LNCaP clone FGC (cell line): ENCODE results near the gene LSS.
"Not testable (repeated sequence)": the region's sequence is repeated elsewhere in the genome, so short reads cannot be mapped to it uniquely, and the experiment has no call there.

Experiments
- DNase-seq: peaks from one replicate; pipeline ENCODE4 v3.0.0-alpha.2; 2011; ENCODE audit warnings: low read depth
- H3K4me3 ChIP-seq: 2 replicates; pipeline ENCODE4 v1.5.1; 2011; ENCODE audit warnings: mild to moderate bottlenecking, low read depth, low read length, control low read depth
- CTCF ChIP-seq: IDR thresholded peaks from 2 replicates; pipeline ENCODE4 v1.5.1; 2012; ENCODE audit warnings: mild to moderate bottlenecking; ENCODE audit not compliant: control insufficient read depth, insufficient read depth; ENCODE audit errors: extremely low read depth

The LSS gene

GRCh38 chr21:46203203-46203600 lies 25.4 kb downstream of the LSS start:
- no peak for DNase-seq
- no peak overlapping the region for H3K4me3 ChIP-seq
- no peak for TF ChIP-seq CTCF

DNA sequence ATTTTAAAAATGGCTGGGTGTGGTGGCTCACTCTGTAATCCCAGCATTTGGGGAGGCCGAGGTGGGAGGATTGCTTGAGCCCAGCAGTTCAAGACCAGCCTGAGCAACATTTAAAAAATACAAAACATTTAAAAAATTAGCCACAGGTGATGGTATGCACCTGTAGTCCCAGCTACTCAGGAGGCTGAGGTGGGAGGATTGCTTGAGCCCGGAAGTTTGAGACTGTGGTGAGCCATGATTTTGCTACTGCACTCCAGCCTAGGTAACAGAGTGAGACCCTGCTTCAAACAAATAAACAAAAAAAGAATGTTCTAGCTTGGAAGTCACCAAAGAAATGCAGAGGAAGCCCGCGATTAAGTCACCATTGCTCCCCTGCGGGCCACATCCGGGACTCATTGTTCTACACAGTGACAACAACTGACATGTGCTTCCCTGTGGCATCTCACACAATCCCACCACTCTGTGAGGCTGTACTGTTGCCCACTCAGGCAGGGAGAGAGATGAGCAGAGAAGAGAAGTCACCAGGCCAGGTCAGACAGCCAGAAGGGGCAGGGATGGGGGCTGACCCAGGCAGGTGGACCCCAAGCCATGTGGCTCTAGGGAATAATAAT lies 25.9 kb downstream of the LSS start:
- no peak for DNase-seq
- no peak overlapping the region for H3K4me3 ChIP-seq
- no peak for TF ChIP-seq CTCF

DNA sequence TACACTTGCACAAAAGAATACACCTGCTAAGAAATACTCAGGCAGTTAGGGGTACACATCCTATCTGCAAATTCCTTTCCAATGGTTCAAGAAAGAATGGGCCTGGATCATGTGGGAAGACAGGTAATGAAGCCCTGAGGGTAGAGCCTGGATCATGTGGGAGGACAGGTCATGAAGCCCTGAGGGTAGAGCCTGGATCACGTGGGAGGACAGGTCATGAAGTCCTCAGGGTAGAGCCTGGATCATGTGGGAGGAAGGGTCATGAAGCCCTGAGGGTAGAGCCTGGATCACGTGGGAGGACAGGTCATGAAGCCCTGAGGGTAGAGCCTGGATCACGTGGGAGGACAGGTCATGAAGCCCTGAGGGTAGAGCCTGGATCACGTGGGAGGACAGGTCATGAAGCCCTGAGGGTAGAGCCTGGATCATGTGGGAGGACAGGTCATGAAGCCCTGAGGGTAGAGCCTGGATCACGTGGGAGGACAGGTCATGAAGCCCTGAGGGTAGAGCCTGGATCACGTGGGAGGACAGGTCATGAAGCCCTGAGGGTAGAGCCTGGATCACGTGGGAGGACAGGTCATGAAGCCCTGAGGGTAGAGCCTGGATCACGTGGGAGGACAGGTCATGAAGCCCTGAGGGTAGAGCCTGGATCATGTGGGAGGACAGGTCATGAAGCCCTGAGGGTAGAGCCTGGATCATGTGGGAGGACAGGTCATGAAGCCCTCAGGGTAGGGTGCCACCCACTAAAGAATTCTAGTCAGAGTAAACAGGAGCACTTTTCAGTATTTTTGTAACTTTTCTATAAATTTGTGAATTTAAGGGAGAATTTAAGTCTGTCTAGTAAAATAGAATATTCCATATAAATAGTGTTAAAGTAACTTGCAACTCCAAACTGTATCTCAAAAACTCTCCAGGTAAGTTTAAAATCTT lies 27.4 kb downstream of the LSS start:
- DNase-seq, H3K4me3 ChIP-seq: not testable (repeated sequence)

DNA sequence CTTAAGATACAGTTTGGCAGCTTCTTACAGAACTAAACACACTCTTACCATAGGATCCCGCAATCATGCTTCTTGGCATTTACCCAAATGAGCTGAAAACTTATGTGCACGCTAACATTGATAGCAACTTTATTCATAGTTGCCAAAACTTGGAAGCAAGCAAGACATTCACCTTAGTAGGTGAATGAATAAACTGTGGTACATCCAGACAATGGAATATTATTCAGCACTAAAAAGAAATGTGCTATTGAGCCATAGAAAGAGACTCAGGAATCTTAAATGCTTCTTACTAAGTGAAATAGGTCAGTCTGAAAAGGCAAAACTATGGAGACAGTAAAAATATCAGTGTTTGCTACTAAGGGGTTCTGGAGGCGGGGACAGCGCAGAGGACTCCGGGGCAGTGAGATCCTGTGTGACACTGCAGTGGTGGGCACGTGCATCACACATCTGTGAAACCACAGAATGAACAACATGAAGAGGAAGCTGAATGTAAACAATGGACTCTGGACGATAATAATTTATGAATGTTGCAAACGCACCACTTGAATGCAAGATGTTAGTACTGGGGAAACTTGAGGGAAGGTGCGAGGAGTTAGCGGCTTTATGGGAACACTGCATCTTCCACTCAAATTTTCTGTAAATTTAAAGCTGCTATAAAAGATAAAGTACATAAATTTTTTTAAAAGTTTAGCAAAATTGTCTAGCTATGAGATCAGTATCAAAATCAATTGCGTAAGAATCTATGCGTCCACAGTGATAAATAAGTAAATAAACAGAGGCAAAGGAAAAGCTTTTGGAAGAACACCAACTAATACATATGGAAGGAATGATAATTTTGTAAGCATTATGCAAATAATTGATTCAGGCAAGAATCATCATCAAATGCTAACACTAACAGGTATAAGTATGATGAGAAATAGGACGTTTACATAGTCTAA lies 28.9 kb downstream of the LSS start:
- TF ChIP-seq CTCF = no peak
- no peak overlapping the region for H3K4me3 ChIP-seq
- no peak for DNase-seq

DNA sequence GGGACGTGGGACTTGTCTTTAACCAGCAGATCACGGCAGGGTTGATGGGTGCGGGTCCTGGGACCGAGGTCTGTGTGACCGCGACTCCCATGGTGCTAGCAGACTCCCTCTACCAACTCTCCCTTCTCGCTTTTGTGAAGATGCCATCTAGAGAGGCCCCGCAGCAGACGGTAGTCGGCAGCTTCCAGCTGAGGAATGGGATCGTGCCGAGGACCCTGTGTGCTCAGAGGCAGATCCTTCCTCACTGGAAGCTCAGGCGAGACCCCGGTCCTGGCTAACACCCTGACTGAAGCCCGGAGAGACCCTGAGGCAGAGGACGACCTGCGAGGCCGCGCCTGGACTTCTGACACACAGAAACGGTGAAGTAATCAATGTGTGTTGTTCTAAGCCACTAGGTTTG lies 31.8 kb downstream of the LSS start:
- H3K4me3 ChIP-seq = no peak overlapping the region
- no peak for DNase-seq
- no peak for TF ChIP-seq CTCF

GRCh38 chr21:46195595-46196195 lies 32.9 kb downstream of the LSS start:
- no peak overlapping the region for H3K4me3 ChIP-seq
- no peak for TF ChIP-seq CTCF
- DNase-seq = no peak
